ENCODE measurements around the gene TAAR8. TPM values are rescaled to one million over a fixed set of nuclear protein-coding genes. Genes with fewer than 3 reads are reported as not detected.
"Not testable (repeated sequence)": the region's sequence is repeated elsewhere in the genome, so short reads cannot be mapped to it uniquely, and the experiment has no call there.

TAAR8 gene
- total RNA-seq, 2 donors from 2014 or later: not detected

DNA sequence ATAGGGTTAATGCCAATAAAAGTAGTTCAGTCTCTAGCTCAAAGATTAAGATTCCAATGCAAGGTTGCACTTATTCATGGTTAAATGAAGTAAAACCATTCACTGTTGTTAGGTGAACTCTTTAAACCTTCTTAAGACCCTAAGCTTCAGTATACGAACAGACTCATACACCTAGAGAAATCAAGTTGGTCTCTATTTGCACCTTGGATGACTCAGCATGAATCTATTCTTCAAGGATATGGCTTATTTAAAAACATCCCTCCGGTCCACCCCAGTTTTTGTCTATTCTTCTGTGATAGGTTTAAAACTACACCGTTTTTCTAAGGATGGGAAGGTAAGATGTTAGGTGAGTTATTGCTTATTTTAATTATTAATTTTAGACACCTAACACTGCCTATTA, 15.3 kb upstream of the TAAR8 start:
- intact Hi-C loops (cut with DNase I, micrococcal nuclease): no loop called here
- no peak for DNase-seq
- no peak for ATAC-seq

DNA sequence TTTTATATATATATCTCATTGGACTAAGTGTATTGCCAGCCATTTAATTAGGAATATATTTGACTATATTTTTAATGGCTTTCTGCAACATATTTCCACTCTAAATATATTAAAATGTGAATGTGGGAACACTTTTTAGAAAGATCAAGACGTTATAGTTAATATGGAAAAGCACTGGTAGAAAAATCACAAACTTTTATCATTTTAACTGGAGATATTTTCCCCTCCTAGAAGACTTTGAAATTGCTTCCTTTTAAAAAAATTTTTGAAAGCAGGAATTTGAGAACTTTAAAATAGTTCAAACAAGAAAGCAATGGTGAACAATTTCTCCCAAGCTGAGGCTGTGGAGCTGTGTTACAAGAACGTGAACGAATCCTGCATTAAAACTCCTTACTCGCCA, 14.5 kb upstream of the TAAR8 start, which contains the start of gene TAAR9:
Gene TAAR9, plus strand, starts transcription at position 301 of the 400 bp plus-strand sequence. Its CDS starts 13 bp downstream, at position 314.
- ATAC-seq (no peak), DNase-seq (no peak)
- intact Hi-C loops (cut with DNase I, micrococcal nuclease): no loop called here

DNA sequence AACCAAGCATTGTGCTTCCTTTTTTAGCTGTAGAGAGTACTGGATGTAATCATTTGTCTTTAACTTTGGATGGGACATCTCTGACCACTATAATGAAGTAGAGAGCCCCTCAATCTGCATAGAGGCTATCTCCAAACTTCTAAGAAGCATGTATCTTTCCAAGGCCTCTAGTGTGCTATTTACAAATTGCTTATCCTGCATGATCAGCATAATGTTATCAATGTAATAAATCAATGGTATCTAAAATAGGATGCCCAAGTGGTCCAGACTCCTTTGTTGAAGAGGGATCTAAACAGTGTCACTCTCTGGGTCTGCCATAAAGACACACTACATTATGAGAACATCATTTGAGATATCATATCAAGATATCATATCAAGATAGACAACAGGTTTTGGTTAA, 7.6 kb upstream of the TAAR8 start:
- intact Hi-C loops (cut with DNase I, micrococcal nuclease): no loop called here
- ATAC-seq: no peak
- no peak for DNase-seq

DNA sequence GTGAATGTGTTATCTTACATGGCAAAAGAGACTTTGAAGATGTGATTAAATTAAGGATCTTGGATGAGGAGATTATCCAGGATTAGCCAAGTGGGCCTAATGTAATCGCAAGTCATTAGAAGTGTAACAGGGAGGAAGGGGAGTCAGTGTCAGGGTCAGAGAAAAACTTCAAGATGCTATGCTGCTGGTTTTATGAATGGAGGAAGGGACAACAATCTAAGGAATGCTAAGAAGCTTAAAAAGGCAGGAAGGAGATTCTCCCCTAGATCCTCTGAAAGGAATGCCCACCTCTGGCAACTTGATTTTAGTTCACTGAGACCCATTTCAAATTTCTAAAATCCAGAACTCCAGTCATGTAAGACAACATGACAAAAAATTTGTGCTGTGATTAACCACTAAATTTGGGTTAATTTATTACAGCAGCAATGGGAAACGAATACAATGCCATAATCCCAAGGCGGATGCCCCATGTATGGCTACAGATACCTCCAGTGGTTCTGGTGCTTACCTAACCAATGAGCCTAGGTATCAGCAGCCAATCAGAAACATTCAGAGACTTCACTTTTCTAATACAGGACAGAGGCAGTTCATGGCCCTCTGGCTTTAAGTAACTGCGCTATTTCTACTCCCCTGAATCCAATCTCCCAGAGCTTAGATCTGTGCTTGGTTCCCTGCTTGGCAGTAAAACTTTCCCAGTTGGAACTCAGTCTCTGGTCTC, 3.6 kb upstream of the TAAR8 start:
- ATAC-seq (no peak), DNase-seq (no peak)
- intact Hi-C loops (cut with DNase I, micrococcal nuclease): no loop called here

DNA sequence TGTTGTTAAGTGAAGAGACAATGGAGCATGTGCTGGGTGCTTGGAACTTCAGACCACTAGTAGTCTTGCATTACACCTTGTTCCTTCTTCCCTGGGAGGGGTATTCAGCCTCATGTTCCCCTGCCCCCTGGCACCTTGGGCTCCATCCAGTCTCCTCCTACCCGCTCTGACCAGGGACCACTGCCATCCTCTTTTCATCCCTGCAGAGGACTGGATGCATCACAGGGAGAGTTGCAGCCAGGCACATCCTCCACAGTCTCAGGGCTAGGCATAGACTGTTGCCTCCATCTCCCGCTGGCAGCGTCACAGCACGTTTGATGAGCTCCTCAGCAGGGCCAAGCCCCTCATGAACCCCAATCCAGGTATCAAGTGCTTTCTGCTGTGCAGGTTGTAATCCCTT, 1.3 kb upstream of the TAAR8 start:
- intact Hi-C loops (cut with DNase I, micrococcal nuclease): no loop called here
- ATAC-seq (no peak), DNase-seq (no peak)

DNA sequence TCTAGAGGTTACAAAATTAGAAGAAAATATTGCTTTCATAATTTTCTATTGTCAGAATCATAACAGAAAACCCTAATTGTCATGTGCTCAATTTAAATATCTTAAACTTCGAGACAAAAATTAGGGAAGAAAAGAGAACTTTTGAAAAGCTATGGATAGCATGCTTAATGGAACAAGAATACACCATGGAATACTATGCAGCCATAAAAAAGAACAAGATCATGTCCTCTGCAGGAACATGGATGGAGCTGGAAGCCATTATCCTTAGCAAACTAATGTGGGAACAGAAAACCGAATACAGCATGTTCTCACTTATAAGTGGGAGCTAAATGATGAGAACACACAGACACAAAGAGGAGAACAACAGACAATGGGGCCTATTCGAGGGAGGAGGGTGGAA, 7.6 kb downstream of the TAAR8 start:
- ATAC-seq: not testable (repeated sequence)

DNA sequence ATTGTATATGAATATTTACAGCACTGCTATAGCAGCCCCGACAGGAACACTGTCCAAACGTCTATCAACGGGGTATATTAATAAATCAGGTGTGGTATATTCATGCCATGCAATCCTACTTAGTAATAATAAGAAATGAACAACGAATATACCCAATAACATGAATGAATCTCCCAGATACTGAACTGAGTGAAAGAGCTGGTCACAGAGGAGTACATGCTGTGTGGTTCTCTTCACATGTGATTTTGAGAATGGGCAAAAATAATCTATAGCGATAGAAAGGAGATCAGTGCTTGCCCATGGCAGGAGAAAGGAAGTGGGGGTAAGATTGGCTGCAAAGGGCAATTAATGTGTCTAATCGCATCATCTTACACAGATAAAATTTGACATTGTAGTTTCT, 13.9 kb downstream of the TAAR8 start:
- intact Hi-C loops (cut with DNase I, micrococcal nuclease): no loop called here
- ATAC-seq: no peak

More for the DNA sequence above, 7.6 kb downstream of the TAAR8 start:
- DNase-seq; intact Hi-C loops (cut with DNase I, micrococcal nuclease): not testable (repeated sequence)

DNA sequence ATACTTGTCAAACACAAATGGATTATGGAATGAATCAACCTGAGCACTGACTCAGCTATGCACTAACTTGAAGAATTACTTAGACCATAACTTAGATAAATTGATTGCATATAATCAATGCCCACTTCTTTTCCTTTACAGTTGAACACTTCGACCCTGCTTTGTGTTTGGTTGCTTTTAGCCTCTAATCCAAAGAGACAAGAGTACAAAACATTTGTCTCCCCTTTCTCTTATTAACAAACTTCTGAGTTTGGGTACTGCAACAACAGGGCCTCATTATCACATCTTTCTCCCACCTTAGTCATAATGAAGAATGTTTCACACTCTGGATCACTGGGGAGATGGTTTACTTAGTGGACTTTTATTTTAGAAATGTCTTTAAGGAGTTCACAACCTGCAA, 15.1 kb downstream of the TAAR8 start:
- intact Hi-C loops (cut with DNase I, micrococcal nuclease): no loop called here

More for the DNA sequence above, 13.9 kb downstream of the TAAR8 start:
- no peak for DNase-seq

DNA sequence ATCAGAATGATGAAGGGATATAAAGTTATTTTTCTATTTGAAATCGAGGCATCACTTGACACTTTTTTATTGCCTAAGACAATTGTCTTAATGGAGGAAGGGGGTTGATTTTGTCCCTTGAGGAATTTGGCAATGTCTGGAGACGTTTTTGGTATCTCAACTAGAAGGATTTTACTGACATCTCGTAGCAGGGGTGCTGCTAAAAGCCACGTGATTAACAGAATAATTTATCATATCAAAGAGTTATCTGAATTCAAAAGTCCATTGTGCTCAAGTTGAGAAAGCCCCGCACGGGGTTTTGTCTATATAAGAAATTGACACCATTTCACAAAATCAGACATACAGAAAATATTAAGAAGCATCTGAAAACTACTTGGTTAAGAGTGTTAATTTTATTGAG, 16.1 kb downstream of the TAAR8 start:
- DNase-seq (no peak), ATAC-seq (no peak)
- intact Hi-C loops (cut with DNase I, micrococcal nuclease): no loop called here

More for the DNA sequence above, 15.1 kb downstream of the TAAR8 start:
- DNase-seq (no peak), ATAC-seq (no peak)

DNA sequence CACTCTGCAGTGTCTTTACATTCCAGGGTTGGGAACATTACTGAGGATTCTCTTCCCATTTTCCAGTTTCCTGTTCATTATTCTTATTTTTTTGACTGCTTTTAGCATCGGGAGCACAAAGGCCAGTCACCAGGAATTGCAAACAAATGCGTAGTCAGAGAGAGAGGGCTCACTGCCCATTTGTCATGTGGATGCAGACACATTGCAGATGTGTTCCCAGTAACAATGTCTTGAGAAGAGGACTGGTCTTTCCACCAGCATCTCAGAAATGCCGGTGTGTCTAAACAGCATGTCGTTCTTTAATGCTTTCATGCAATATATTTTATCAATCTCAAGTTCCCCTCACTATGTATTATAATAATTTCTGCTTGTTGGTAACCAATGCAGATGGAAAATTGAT, 16.7 kb downstream of the TAAR8 start:
- intact Hi-C loops (cut with DNase I, micrococcal nuclease): no loop called here
- DNase-seq (no peak), ATAC-seq (no peak)

DNA sequence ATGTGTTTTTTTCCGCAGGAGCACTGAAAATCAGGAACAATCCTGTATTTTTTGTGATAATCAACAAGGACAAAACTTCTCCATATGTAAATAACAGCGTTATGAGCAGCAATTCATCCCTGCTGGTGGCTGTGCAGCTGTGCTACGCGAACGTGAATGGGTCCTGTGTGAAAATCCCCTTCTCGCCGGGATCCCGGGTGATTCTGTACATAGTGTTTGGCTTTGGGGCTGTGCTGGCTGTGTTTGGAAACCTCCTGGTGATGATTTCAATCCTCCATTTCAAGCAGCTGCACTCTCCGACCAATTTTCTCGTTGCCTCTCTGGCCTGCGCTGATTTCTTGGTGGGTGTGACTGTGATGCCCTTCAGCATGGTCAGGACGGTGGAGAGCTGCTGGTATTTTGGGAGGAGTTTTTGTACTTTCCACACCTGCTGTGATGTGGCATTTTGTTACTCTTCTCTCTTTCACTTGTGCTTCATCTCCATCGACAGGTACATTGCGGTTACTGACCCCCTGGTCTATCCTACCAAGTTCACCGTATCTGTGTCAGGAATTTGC, 17.8 kb downstream of the TAAR8 start, which contains the start of gene TAAR6:
Gene TAAR6, plus strand, starts transcription at position 102 of the 557 bp plus-strand sequence. Its CDS starts 0 bp downstream, at position 102.
- intact Hi-C loops (cut with DNase I, micrococcal nuclease): no loop called here
- ATAC-seq (no peak), DNase-seq (no peak)

DNA sequence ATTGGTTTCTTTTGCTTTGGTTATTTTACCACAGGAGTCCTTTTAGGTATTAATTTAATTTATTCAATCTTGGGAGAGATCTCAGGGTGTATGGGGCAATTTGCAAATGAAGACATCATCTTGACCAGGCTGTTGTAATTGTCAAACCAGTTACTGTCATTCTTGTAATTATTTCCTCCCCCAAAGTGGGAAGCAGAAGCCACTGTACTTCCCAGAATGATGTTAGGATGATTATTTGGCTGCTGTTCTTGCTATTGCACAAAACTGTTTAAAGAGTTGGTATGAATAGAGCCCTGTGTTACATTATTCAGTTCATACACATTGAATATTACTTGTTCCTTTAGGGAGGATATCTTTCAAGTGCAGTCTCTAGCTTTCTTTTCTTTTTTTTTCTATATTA, 19.3 kb downstream of the TAAR8 start:
- ATAC-seq: no peak
- no peak for DNase-seq
- intact Hi-C loops (cut with DNase I, micrococcal nuclease): no loop called here

DNA sequence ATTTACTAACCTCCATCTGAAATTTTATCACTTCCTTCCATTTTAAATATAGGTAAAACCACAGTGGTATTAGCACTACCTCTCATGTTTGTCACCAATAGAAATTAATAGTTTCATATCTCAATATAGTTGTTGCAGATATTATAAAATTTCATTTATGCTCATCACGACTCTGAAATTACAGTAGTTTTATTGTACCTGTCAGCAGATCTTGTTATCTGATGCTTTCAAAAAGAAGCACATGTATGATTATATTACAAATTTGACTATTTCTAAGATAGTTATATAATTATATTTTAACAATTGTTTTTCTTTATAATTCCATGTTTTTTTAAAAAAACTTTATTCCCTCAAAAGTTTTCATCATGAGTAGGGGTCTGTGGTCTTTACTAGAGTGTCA, 32.2 kb downstream of the TAAR8 start:
- DNase-seq (no peak), ATAC-seq (no peak)
- intact Hi-C loops (cut with DNase I, micrococcal nuclease): no loop called here

DNA sequence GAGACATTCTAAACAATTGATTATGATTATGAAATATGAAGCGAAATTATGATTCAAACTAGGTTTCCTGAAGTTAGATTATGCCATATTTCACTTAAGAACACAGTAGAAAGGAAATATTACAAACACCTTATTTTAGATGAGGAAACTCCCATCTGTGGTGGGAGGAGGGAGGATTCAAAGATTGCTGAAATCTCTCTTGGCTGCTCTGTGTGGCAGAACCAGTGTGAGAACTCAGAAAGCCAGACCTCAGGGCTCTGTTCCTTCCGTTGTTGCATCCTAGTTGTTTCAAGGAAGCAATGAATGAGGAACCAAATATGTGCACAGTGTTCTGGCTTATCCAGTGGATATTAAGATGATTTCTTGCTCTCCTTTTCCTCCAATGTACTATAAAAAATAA, 35.0 kb downstream of the TAAR8 start:
- intact Hi-C loops (cut with DNase I, micrococcal nuclease): no loop called here
- no peak for DNase-seq
- ATAC-seq: no peak

DNA sequence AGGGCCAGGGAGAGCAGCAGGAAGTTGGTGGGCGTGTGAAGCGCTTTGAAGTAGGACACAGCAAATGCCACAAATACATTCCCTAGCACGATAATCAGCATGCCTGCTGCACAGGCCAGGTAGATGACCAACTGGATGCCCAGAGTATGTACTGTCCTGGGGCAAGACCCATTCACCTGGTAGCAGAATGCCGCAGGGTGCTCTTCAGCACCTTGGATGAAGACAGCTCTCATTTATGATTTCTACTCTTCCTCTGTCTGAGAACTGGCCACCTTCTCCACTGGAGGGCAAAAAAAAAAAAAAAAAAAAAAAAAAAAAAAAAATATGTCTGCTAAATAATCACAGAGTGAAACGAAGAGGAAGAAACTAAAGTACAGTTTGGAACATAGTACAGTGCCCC, 37.0 kb downstream of the TAAR8 start, which contains the start of gene TAAR5:
Gene TAAR5, minus strand, starts transcription at position 288 of the 400 bp plus-strand sequence. Its CDS starts 55 bp downstream, at position 233.
- DNase-seq: no peak
- intact Hi-C loops (cut with DNase I, micrococcal nuclease): no loop called here
- ATAC-seq: no peak

DNA sequence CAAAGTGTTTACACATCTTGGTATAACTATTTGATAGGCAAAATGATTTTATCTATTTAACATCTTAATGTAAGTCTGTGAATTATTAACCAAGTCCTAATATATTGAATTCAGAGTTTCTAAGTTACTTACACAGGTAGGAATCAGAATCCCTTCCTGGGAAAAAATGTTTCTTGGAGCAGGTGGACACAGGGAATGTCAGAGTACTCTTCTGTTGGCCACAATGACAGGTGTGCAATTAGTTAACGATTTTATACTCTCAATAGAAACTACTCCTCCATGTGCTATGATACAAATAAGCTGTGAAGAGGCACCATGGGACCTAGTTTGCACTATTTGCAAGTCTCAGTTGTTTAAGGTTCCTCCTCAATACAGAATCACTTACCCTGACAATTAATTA, 37.9 kb downstream of the TAAR8 start:
- ATAC-seq (no peak), DNase-seq (no peak)
- intact Hi-C loops (cut with DNase I, micrococcal nuclease): no loop called here

DNA sequence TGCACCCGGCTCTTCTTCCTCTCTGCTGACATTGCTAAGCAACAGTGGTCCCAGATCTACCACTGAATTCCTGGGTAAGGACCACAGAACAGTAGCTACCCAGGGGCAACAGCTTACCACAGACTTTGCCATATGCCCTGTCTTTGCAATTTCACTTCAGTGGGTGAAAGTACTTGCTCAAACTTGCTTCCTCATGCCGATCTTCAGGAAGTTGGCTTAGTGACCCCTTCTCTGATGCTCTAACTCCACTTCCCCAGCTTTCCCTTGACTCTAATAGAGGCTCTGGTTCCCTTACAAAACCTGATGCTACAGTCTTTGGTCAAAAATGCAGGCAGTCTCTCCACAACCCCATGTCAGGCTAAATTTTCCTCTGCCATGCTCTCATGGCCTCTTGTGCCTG, 40.4 kb downstream of the TAAR8 start:
- intact Hi-C loops (cut with DNase I, micrococcal nuclease): no loop called here
- DNase-seq (no peak), ATAC-seq (no peak)

DNA sequence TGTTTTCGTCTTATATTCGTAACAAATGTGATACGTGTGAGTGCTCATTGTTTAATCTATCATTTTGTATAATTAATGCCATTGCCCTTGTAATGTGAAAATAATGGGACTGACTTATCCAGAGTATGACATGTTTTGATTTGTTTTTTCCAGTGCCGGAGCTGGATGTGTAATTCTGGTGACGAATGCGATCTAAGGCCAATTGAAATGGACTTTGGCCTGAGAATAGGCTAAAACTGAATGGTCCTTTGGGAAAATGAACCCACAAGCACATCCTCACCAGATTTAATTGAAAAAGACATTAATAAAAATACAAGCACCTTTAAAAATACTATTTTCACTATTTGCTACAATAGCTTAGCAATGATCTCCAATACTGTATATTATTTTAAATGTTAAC, 43.7 kb downstream of the TAAR8 start:
- no peak for DNase-seq
- no peak for ATAC-seq
- intact Hi-C loops (cut with DNase I, micrococcal nuclease): no loop called here

DNA sequence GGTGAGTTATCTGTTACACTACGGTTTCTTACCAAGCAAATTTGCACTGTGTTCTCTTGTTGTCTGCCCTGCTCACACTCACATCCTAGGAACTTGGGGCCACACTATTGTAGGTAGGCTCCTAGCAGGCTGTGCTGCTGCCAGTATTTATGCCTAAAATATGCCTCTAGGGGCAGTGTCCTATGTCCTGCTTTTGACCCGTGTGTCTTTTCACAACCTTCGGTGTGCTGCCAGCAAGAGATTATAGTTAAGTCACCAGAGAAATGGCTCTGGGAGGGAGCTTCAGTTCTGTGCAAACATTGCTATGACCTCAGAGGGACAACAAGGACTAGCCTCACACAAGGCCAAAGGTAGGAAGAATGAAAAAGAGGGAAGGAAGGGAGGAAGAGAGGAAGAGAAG, 46.0 kb downstream of the TAAR8 start:
- no peak for DNase-seq
- ATAC-seq: peak; percentile 53

DNA sequence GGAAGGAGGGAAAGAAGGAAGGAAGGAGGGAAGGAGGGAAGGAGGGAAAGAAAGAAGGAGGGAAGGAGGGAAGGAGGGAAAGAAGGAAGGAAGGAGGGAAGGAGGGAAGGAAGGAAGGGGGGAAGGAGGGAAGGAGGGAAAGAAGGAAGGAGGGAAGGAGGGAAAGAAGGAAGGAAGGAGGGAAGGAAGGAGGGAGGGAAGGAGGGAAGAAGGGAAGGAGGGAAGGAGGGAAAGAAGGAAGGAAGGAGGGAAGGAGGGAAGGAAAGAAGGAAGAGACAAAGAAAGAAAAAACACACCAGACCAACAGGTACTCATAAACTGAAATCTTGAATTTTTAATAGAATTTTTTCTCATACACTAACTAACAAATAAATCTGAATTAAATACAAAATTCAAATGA, 48.4 kb downstream of the TAAR8 start:
- DNase-seq; intact Hi-C loops (cut with DNase I, micrococcal nuclease); ATAC-seq: not testable (repeated sequence)

More for the DNA sequence above, 46.0 kb downstream of the TAAR8 start:
- intact Hi-C loops (cut with DNase I, micrococcal nuclease): no loop called here

All from left colon (tissue), 2 donors.